ENCODE measurements around the gene SFT2D2.

The SFT2D2 gene

GRCh38 chr1:168271636-168272035 lies 45.8 kb downstream of the SFT2D2 start:
- DNase-seq: no peak

GRCh38 chr1:168273575-168273974 lies 47.8 kb downstream of the SFT2D2 start:
- no peak for DNase-seq

- DNase-seq: no peak
Measured at GRCh38 chr1:168279253-168279652, 53.4 kb downstream of the SFT2D2 start.

GRCh38 chr1:168280296-168280927 lies 54.6 kb downstream of the SFT2D2 start, which contains the start of gene TBX19:
TSS of gene TBX19 (plus strand) at chr1:168280877. CDS start at chr1:168281091, 214 bp downstream.
- DNase-seq: no peak

GRCh38 chr1:168281603-168282325 lies 56.0 kb downstream of the SFT2D2 start:
- no peak for DNase-seq

- DNase-seq: no peak
Measured at GRCh38 chr1:168285521-168285790, 59.7 kb downstream of the SFT2D2 start.

GRCh38 chr1:168285971-168286927 lies 60.4 kb downstream of the SFT2D2 start:
- no peak for DNase-seq

- no peak for DNase-seq
Measured at GRCh38 chr1:168287237-168287664, 61.4 kb downstream of the SFT2D2 start.

GRCh38 chr1:168288311-168289052 lies 62.7 kb downstream of the SFT2D2 start:
- no peak for DNase-seq

- no peak for DNase-seq
Measured at GRCh38 chr1:168291222-168291837, 65.5 kb downstream of the SFT2D2 start.

- DNase-seq: no peak
Measured at GRCh38 chr1:168293356-168293755, 67.6 kb downstream of the SFT2D2 start.

- DNase-seq: no peak
Measured at GRCh38 chr1:168295411-168296114, 69.8 kb downstream of the SFT2D2 start.

GRCh38 chr1:168297019-168297730 lies 71.4 kb downstream of the SFT2D2 start:
- no peak for DNase-seq

- no peak for DNase-seq
Measured at GRCh38 chr1:168298446-168298845, 72.6 kb downstream of the SFT2D2 start.

GRCh38 chr1:168300626-168301025 lies 74.8 kb downstream of the SFT2D2 start:
- DNase-seq: no peak

GRCh38 chr1:168301664-168302320 lies 76.0 kb downstream of the SFT2D2 start:
- DNase-seq: no peak

All from NCI-H1694 treated with DMSO at 0.1 percent for 48 hours (cell line).